NCI-H2107 treated with DMSO at 0.1 percent for 48 hours (cell line): ENCODE measurements around the gene BTN2A1.
"Not testable (repeated sequence)": the region's sequence is repeated elsewhere in the genome, so short reads cannot be mapped to it uniquely, and the experiment has no call there.

Experiments
- DNase-seq: peaks from one replicate; lab custom pipeline; 2025; ENCODE audit not compliant: unreplicated experiment; lab: John Stamatoyannopoulos, UW

BTN2A1 gene

DNA sequence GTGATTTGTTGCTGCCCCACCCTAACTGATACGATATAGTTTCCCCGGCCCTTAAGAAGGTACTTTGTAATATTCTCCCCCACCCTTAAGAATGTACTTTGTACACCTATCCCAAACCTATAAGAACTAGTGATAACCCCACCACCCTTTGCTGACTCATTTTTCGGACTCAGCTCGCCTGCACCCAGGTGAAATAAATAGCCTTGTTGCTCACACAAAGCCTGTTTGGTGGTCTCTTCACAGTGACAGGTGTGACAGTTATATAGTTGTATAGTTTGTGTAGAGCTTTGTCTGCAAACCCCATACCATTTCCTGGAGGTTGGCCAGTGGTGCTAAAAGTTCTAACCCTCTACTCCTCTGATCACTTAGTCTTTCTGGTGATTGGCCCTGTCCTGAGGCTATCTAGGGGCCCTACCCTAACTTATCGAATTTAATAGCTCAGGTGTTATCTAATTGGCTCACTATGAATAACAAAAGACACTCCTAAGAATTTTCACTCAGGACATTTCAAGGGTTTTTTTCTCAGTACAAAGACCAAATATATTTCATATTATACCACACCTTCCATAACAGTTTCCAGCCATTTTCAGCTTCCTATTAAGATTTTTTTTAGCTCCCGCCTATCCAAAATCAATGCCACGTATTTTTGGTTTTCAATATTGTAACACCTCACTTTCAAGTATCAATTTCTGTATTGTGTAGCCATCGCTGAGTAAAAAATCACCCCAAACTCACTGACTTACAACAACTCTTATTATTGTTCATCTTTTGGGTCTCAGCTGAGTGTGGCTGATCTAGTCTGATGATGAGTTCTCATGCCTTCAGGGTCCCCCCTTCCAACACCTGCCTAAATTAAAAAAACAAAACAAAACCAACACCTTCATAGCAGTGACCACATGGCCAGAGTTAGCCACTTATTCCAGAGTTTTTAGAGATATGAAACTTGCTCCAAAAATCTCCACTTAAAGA, 32.5 kb downstream of the BTN2A1 start:
- DNase-seq: no peak

DNA sequence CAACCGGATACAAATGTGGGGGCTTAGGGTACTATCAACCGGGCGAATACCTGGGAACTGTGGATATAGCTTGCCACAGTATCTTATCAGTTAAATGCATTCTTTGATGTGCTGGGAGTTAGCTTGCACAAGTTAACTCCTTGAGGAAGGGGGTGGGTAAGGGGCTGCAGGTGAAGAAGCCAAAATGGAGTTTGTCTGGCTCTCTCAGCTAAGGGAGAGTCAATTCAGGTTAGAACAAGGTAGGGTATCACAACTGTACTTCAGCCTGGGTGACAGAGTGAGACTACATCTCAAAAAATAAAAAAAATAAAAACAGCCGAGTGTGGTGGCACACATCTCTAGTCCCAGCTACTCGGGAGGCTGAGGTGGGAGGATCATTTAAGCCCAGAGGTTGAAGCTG, 33.8 kb downstream of the BTN2A1 start:
- no peak for DNase-seq

DNA sequence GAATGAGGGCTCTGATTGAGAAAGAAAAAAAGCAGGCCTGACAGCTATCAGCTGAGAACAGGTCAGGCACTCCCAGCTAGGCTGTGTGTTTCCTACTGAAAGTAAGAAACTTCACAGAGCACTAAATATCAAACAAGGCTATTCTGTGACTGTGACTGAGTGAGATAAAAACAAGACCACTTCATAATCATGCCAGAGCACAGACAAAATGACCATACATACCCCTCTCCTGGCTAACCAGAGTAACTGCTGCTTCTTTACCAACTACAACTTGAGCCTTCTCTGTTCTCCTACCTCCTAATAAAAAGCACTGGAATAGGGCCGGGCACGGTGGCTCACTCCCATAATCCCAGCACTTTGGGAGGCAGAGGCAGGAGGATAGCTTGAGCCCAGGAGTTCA, 35.5 kb downstream of the BTN2A1 start:
- DNase-seq: no peak

DNA sequence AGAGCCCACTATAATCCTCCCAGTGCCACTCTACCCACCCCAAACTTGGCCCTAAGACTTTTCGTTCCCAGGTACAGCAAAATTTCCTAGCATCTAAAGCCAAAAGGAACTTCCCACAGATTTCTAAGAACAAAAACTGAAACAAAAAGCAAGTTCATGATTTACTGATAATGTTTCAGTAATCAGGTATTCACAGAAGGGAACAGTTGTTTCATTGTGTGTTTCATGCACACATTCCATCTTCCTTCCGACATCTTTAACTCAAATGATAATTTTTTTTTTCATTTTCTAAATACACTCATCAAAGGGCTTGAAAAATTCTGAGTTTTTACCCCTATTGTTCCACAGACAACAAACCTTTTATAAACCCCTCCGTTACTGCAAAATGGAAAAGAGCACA, 36.4 kb downstream of the BTN2A1 start:
- no peak for DNase-seq

- DNase-seq: no peak
Measured at GRCh38 chr6:26495281-26495680, 37.5 kb downstream of the BTN2A1 start.

DNA sequence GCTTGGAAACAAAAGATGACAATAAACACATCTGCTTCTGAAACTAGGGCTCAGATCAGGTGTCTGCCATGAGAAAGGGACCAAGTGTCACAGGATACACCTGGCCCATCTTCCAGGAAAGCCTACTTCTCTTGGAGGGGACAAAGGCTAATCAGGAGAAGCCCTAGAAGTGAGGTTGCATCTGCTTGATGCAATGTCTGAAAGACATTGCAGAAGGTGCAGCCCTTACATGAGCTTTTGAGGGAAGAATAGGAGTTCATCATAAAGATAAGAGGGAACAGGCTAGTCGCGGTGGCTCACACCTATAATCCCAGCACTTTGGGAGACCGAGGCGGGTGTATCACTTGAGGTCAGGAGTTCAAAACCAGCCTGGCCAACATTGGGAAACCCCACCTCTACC, 39.9 kb downstream of the BTN2A1 start:
- no peak for DNase-seq

- no peak for DNase-seq
Measured at GRCh38 chr6:26500102-26500501, 42.3 kb downstream of the BTN2A1 start, which contains the start of gene BTN1A1. Gene BTN1A1, plus strand, starts transcription at chr6:26500303. Its CDS starts 984 bp downstream, at chr6:26501287.

- no peak for DNase-seq
Measured at GRCh38 chr6:26501482-26501986, 43.8 kb downstream of the BTN2A1 start.

DNA sequence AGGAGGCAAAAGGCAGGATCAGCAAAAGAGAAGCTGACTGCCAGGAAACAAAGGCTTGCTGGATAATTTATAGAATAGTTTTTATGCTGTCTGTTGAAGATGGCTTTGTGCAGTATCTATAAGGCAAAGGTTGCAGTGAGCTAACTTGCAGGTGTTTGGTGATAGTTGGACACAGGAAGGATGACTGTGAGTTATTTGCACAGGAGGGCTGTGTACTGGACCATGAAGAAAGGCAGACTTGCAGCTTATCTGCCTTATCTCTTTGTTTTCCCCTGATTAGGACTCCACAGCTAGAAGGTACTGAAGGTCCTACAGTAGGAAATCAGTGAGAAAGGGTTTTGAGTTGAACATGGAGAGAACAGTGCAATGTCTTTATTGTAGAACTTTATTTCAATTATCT, 44.4 kb downstream of the BTN2A1 start:
- DNase-seq: no peak

GRCh38 chr6:26502626-26503025, 44.9 kb downstream of the BTN2A1 start:
- no peak for DNase-seq

GRCh38 chr6:26507658-26508057, 49.9 kb downstream of the BTN2A1 start:
- no peak for DNase-seq

GRCh38 chr6:26511033-26511432, 53.3 kb downstream of the BTN2A1 start:
- DNase-seq: not testable (repeated sequence)

GRCh38 chr6:26514984-26515383, 57.2 kb downstream of the BTN2A1 start:
- DNase-seq: no peak

- DNase-seq: no peak
Measured at GRCh38 chr6:26516481-26517427, 59.0 kb downstream of the BTN2A1 start.
